HCT116 (cell line): ENCODE data around the gene GOLGA5. TPM values are rescaled to one million over a fixed set of nuclear protein-coding genes. Genes with fewer than 3 reads are reported as not detected.
A peak's percentile ranks its signal among the peaks of the same experiment; 100 is the strongest.

Experiments
- ATAC-seq: fragments of 200-7000 bp; cut with Tn5 transposase; 2 replicates; pipeline ENCODE4 v1.9.1; 2020; ENCODE audit warnings: mild to moderate bottlenecking, moderate library complexity
- BruUV-seq: library from RNA; stranded (reverse); fragments of 400-500 nt; replicated peaks from 2 replicates; lab custom pipeline; 2021; lab: Mats Ljungman, UMichigan
- CTCF ChIA-PET: fragments of 300-600 bp; sonication (Branson Sonifier 250); formaldehyde crosslinking; loops from one replicate; lab custom pipeline; 2021; ENCODE audit warnings: antibody characterized with exemption; lab: Charles Lee
- POLR2A ChIA-PET: fragments of 300-600, 350-600 bp; sonication (Branson Sonifier 250); formaldehyde crosslinking; loops from one replicate; lab custom pipeline; 2021; ENCODE audit warnings: antibody characterized with exemption; lab: Charles Lee
- RAD21 ChIA-PET, 2 experiments: fragments of 300-600 bp; sonication (Branson Sonifier 250); formaldehyde crosslinking; loops; one replicate each; lab custom pipeline; 2023; ENCODE audit warnings: low total read pairs in 2 of 2; ENCODE audit not compliant: uncharacterized antibody in 2 of 2, unreplicated experiment in 2 of 2, low non-redundant PET in 1 of 2; lab: Charles Lee
- DNase-seq: peaks from one replicate; pipeline ENCODE4 v3.0.0-alpha.2; 2010; ENCODE audit warnings: low read depth, low spot score
- H2AFZ ChIP-seq: fragments of 200-600 bp; shearing (Covaris generic), sonication (generic); 2 replicates; pipeline ENCODE4 v1.6.1; 2017; ENCODE audit warnings: low read depth, mixed run types, mixed read lengths, antibody characterized with exemption, low read length; ENCODE audit not compliant: poor library complexity, severe bottlenecking
- H3K27ac ChIP-seq: 2 replicates; pipeline ENCODE4 v1.5.1; 2012; ENCODE audit warnings: low read depth, low read length
- H3K27me3 ChIP-seq: fragments of 200-600 bp; sonication (generic); 2 replicates; pipeline ENCODE4 v1.6.1; 2016; ENCODE audit warnings: mixed run types, low read length, mixed read lengths; ENCODE audit not compliant: insufficient read depth
- H3K36me3 ChIP-seq, 2 experiments: fragments of 200-500 bp in 1 of 2; fragments of 200-600 bp in 1 of 2; sonication (Bioruptor generic) in 1 of 2; sonication (generic) in 1 of 2; 2 replicates each; pipeline versions ENCODE4 v1.5.1 to v1.6.1; 2014 to 2016; ENCODE audit warnings: low read length in 2 of 2, inconsistent platforms in 1 of 2, mixed read lengths in 1 of 2, mixed run types in 1 of 2; ENCODE audit not compliant: insufficient read depth in 2 of 2, control insufficient read depth in 1 of 2
- H3K4me1 ChIP-seq, 2 experiments: fragments of 200-600 bp in 1 of 2; sonication (generic) in 1 of 2; 2 replicates each; pipeline versions ENCODE4 v1.5.1 to v1.6.1; 2012 to 2017; ENCODE audit warnings: low read length in 2 of 2, inconsistent platforms in 1 of 2, mild to moderate bottlenecking in 1 of 2, mixed read lengths in 1 of 2, mixed run types in 1 of 2, moderate library complexity in 1 of 2; ENCODE audit not compliant: insufficient read depth in 2 of 2, control insufficient read depth in 1 of 2
- H3K4me2 ChIP-seq: fragments of 200-600 bp; sonication (generic); 2 replicates; pipeline ENCODE4 v1.6.1; 2017; ENCODE audit warnings: mixed run types, low read length, mixed read lengths
- H3K4me3 ChIP-seq, 2 experiments: fragments of 200-600 bp in 1 of 2; sonication (generic) in 1 of 2; replicated peaks in 1 of 2; 2 replicates each; pipeline ENCODE4 v1.5.1; 2011 to 2016; ENCODE audit warnings: low read length in 2 of 2, control low read depth in 1 of 2, low read depth in 1 of 2, mild to moderate bottlenecking in 1 of 2, mixed read lengths in 1 of 2, mixed run types in 1 of 2
- H3K79me2 ChIP-seq: fragments of 200-600 bp; sonication (generic); 2 replicates; pipeline ENCODE4 v1.6.1; 2017; ENCODE audit warnings: mild to moderate bottlenecking, mixed run types, low read length, moderate library complexity, mixed read lengths; ENCODE audit not compliant: insufficient read depth
- H3K9ac ChIP-seq: fragments of 200-600 bp; sonication (generic); 2 replicates; pipeline ENCODE4 v1.6.1; 2016; ENCODE audit warnings: low read length, mixed read lengths
- H3K9me2 ChIP-seq: fragments of 200-600 bp; sonication (generic), shearing (Covaris generic); 2 replicates; pipeline ENCODE4 v1.6.1; 2017; ENCODE audit warnings: mixed run types, mild to moderate bottlenecking, moderate library complexity; ENCODE audit not compliant: insufficient read depth
- H3K9me3 ChIP-seq, 2 experiments: fragments of 200-500 bp in 1 of 2; fragments of 200-600 bp in 1 of 2; sonication (Bioruptor generic) in 1 of 2; sonication (generic) in 1 of 2; 2 replicates each; pipeline ENCODE4 v1.6.1; 2014 to 2017; ENCODE audit warnings: low read length in 2 of 2, mixed read lengths in 2 of 2, inconsistent platforms in 1 of 2, low read depth in 1 of 2, mild to moderate bottlenecking in 1 of 2, mixed run types in 1 of 2, moderate library complexity in 1 of 2; ENCODE audit not compliant: control insufficient read depth in 1 of 2, insufficient read depth in 1 of 2
- H4K20me1 ChIP-seq: fragments of 200-600 bp; sonication (generic), shearing (Covaris generic); 2 replicates; pipeline ENCODE4 v1.6.1; 2017; ENCODE audit warnings: mixed run types, mild to moderate bottlenecking, moderate library complexity; ENCODE audit not compliant: insufficient read depth
- TCF7L2 ChIP-seq: IDR thresholded peaks from 2 replicates; pipeline ENCODE4 v1.7.0; 2011; ENCODE audit warnings: borderline replicate concordance, inconsistent platforms; ENCODE audit not compliant: insufficient read depth, insufficient read length; ENCODE audit errors: extremely low read depth
- intact Hi-C: fragments of 100-400 bp; cut with micrococcal nuclease; formaldehyde crosslinking; loops from 2 replicates; pipeline ENCODE4 v1.10.0; 2022
- total RNA-seq: library from RNA; stranded (reverse); gene quantifications from one replicate; pipeline ENCODE4 v1.2.1, GENCODE V29; 2021; ENCODE audit not compliant: unreplicated experiment
- TF ChIP-seq, protein P1 (sequence below): IDR thresholded peaks from 2 replicates; pipeline ENCODE4 v1.6.1; 2012; ENCODE audit warnings: low read depth

Gene GOLGA5
- total RNA-seq, 1 experiment from 2014 or later: 24.4 TPM

DNA sequence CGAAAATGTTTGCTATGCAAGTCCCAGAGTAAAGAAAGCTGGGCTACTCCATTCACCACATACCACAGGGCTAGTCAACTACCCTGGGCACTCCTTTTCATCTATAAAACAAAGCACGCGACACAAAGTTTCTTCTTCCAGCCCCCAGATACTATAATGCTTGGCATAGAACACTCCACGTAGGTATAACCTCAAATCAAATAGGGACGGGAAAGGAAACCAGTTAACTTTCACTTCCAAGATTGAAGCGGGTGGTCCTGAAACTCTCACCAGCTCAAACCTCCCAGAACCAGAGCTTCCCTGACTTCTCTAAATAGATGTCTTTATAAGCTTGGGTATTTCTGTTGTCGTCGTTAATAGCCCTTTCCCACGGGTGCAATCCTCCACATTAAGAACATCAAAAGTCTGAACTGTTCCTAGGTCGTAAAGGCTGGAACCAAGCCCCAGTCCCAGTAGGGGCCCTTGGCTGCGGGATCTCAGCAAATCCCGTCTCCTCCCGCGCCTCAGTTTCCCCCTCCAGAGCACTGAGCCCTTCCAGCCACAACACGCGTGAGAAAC lies 46.3 kb upstream of the GOLGA5 start:
- H3K27me3 ChIP-seq: no peaks in the 10 kb centered on the region
- TF ChIP-seq TCF7L2: no peak
- TF ChIP-seq, protein P1, sequence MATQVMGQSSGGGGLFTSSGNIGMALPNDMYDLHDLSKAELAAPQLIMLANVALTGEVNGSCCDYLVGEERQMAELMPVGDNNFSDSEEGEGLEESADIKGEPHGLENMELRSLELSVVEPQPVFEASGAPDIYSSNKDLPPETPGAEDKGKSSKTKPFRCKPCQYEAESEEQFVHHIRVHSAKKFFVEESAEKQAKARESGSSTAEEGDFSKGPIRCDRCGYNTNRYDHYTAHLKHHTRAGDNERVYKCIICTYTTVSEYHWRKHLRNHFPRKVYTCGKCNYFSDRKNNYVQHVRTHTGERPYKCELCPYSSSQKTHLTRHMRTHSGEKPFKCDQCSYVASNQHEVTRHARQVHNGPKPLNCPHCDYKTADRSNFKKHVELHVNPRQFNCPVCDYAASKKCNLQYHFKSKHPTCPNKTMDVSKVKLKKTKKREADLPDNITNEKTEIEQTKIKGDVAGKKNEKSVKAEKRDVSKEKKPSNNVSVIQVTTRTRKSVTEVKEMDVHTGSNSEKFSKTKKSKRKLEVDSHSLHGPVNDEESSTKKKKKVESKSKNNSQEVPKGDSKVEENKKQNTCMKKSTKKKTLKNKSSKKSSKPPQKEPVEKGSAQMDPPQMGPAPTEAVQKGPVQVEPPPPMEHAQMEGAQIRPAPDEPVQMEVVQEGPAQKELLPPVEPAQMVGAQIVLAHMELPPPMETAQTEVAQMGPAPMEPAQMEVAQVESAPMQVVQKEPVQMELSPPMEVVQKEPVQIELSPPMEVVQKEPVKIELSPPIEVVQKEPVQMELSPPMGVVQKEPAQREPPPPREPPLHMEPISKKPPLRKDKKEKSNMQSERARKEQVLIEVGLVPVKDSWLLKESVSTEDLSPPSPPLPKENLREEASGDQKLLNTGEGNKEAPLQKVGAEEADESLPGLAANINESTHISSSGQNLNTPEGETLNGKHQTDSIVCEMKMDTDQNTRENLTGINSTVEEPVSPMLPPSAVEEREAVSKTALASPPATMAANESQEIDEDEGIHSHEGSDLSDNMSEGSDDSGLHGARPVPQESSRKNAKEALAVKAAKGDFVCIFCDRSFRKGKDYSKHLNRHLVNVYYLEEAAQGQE: no peak
- TF ChIP-seq, all 23 proteins: peak for 0
- Histone ChIP-seq H3K79me2 (peaks cover 11% of the 10 kb centered on the region), H3K9me3 (no peaks in the 10 kb centered on the region), H3K4me1 (peaks cover 6 to 20% of the 10 kb centered on the region in 2 experiments; a peak in 3 of 4 replicates), H3K36me3 (no peaks in the 10 kb centered on the region), H3K4me3 (peak overlapping the region; percentile 78 to 92), H2AFZ (no peak overlapping the region), H3K9ac (peak overlapping the region; percentile 79), H3K4me2 (peak overlapping the region; percentile 91), H3K9me2 (no peaks in the 10 kb centered on the region), H4K20me1 (no peaks in the 10 kb centered on the region), H3K27ac (peak overlapping the region; percentile 45; the same call in 1 of the 2 replicates)
- TSS peak; percentile 57 for BruUV-seq
- ChIA-PET POLR2A (interaction anchor here (1.0 to 1.6 kb wide), 4 partner anchors 11 to 35 kb away, joined by 3 to 19 read pairs (median 8); no protein-coding TSS in a partner anchor), RAD21 (no interaction called here), CTCF (interaction anchor here (1.0 kb wide), 1 partner anchor 59 kb away, joined by 4 read pairs; no protein-coding TSS in a partner anchor)
- ATAC-seq (peak; percentile 5; the same call in 1 of the 2 replicates), DNase-seq (no peak)
- intact Hi-C loops: no loop called here
